NCI-H69 (cell line): ENCODE data around the gene USP17L11.
"Not testable (repeated sequence)": the region's sequence is repeated elsewhere in the genome, so short reads cannot be mapped to it uniquely, and the experiment has no call there.

Experiments
- DNase-seq: peaks from one replicate; lab custom pipeline; 2025; lab: John Stamatoyannopoulos, UW

USP17L11 gene, protein sequence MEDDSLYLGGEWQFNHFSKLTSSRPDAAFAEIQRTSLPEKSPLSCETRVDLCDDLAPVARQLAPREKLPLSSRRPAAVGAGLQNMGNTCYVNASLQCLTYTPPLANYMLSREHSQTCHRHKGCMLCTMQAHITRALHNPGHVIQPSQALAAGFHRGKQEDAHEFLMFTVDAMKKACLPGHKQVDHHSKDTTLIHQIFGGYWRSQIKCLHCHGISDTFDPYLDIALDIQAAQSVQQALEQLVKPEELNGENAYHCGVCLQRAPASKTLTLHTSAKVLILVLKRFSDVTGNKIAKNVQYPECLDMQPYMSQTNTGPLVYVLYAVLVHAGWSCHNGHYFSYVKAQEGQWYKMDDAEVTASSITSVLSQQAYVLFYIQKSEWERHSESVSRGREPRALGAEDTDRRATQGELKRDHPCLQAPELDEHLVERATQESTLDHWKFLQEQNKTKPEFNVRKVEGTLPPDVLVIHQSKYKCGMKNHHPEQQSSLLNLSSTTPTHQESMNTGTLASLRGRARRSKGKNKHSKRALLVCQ

DNA sequence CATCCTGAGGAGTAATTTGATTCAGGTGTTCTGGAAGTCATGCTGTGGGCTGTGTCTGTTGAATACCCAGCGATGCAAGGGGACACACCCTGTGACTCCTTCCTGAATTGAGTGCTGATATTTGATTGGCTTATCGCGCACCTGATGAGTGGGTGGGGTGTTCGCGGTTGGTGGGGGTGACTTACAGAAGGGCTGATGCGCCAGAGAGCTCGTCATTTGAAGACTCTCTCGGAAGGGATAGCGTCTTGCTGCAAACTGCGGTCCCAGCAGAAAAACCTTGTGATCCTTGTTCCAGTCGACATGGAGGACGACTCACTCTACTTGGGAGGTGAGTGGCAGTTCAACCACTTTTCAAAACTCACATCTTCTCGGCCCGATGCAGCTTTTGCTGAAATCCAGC lies at the start of gene USP17L11:
USP17L11 (plus strand) TSS at position 301 of the 400 bp plus-strand sequence; CDS start at position 301, 0 bp downstream.
- not testable (repeated sequence) for DNase-seq

- DNase-seq = not testable (repeated sequence)
Measured at GRCh38 chr4:9165990-9166389, 49.2 kb upstream of the USP17L11 start.

GRCh38 chr4:9169791-9170459 lies 45.3 kb upstream of the USP17L11 start, which contains the start of gene FAM90A26:
Gene FAM90A26, plus strand, starts transcription at chr4:9170409. Its CDS starts 2,764 bp downstream, at chr4:9173173.
- DNase-seq = not testable (repeated sequence)

DNA sequence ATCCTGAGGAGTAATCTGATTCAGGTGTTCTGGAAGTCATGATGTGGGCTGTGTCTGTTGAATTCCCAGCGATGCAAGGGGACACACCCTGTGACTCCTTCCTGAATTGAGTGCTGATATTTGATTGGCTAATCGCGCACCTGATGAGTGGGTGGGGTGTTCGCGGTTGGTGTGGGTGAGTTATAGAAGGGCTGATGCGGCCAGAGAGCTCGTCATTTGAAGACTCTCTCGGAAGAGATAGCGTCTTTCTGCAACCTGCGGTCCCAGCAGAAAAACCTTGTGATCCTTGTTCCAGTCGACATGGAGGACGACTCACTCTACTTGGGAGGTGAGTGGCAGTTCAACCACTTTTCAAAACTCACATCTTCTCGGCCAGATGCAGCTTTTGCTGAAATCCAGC lies 4.8 kb upstream of the USP17L11 start, which contains the start of gene USP17L10:
USP17L10 (plus strand) TSS at position 301 of the 400 bp plus-strand sequence; CDS start at position 301, 0 bp downstream.
- not testable (repeated sequence) for DNase-seq

DNA sequence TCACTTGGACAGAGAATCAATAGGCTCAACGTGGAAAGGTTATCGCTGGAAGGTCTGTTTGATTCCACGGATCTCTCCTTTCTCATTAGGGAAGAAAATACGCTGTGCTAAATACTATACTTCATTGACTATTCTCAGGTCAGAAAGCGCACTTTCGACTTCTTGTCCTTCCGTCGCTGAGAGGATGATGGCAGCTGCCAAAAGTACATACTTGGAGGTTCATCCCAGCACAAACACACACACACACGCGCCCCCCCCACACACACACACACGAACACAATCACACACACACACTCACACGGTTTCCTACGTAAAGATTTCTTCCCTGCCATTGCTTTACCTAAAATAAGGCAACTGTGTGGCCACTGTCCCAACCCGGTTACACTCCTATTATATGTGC lies 504 bp upstream of the USP17L11 start:
- DNase-seq = not testable (repeated sequence)

DNA sequence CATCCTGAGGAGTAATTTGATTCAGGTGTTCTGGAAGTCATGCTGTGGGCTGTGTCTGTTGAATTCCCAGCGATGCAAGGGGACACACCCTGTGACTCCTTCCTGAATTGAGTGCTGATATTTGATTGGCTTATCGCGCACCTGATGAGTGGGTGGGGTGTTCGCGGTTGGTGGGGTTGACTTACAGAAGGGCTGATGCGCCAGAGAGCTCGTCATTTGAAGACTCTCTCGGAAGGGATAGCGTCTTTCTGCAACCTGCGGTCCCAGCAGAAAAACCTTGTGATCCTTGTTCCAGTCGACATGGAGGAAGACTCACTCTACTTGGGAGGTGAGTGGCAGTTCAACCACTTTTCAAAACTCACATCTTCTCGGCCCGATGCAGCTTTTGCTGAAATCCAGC lies 4.6 kb downstream of the USP17L11 start, which contains the start of gene USP17L12:
USP17L12 (plus strand) TSS at position 301 of the 400 bp plus-strand sequence; CDS start at position 301, 0 bp downstream.
- DNase-seq = not testable (repeated sequence)

DNA sequence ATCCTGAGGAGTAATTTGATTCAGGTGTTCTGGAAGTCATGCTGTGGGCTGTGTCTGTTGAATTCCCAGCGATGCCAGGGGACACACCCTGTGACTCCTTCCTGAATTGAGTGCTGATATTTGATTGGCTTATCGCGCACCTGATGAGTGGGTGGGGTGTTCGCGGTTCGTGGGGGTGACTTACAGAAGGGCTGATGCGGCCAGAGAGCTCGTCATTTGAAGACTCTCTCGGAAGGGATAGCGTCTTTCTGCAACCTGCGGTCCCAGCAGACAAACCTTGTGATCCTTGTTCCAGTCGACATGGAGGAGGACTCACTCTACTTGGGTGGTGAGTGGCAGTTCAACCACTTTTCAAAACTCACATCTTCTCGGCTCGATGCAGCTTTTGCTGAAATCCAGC lies 9.4 kb downstream of the USP17L11 start, which contains the start of gene USP17L13:
USP17L13 (plus strand) TSS at position 301 of the 400 bp plus-strand sequence; CDS start at position 301, 0 bp downstream.
- not testable (repeated sequence) for DNase-seq

DNA sequence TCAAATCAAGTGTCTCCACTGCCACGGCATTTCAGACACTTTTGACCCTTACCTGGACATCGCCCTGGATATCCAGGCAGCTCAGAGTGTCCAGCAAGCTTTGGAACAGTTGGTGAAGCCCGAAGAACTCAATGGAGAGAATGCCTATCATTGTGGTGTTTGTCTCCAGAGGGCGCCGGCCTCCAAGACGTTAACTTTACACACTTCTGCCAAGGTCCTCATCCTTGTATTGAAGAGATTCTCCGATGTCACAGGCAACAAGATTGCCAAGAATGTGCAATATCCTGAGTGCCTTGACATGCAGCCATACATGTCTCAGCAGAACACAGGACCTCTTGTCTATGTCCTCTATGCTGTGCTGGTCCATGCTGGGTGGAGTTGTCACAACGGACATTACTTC lies 15.0 kb downstream of the USP17L11 start:
- DNase-seq = not testable (repeated sequence)

- not testable (repeated sequence) for DNase-seq
Measured at GRCh38 chr4:9234085-9234484, 18.9 kb downstream of the USP17L11 start, which contains the start of gene USP17L15. Gene USP17L15, plus strand, starts transcription at chr4:9234385. Its CDS starts 0 bp downstream, at chr4:9234385.

DNA sequence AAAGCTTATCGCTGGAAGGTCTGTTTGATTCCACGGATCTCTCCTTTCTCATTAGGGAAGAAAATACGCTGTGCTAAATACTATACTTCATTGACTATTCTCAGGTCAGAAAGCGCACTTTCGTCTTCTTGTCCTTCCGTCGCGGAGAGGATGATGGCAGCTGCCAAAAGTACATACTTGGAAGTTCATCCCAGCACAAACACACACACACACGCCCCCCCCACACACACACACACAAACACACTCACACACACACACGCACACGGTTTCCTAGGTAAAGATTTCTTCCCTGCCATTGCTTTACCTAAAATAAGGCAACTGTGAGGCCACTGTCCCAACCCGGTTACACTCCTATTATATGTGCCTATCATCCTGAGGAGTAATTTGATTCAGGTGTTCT lies 23.3 kb downstream of the USP17L11 start:
- DNase-seq = not testable (repeated sequence)

DNA sequence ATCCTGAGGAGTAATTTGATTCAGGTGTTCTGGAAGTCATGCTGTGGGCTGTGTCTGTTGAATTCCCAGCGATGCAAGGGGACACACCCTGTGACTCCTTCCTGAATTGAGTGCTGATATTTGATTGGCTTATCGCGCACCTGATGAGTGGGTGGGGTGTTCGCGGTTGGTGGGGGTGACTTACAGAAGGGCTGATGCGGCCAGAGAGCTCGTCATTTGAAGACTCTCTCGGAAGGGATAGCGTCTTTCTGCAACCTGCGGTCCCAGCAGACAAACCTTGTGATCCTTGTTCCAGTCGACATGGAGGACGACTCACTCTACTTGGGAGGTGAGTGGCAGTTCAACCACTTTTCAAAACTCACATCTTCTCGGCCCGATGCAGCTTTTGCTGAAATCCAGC lies 28.4 kb downstream of the USP17L11 start, which contains the start of gene USP17L17:
USP17L17 (plus strand) TSS at position 301 of the 400 bp plus-strand sequence; CDS start at position 301, 0 bp downstream.
- DNase-seq = not testable (repeated sequence)

- DNase-seq = not testable (repeated sequence)
Measured at GRCh38 chr4:9247953-9248680, 32.9 kb downstream of the USP17L11 start, which contains the start of gene USP17L18. Gene USP17L18, plus strand, starts transcription at chr4:9248630. Its CDS starts 0 bp downstream, at chr4:9248630.

DNA sequence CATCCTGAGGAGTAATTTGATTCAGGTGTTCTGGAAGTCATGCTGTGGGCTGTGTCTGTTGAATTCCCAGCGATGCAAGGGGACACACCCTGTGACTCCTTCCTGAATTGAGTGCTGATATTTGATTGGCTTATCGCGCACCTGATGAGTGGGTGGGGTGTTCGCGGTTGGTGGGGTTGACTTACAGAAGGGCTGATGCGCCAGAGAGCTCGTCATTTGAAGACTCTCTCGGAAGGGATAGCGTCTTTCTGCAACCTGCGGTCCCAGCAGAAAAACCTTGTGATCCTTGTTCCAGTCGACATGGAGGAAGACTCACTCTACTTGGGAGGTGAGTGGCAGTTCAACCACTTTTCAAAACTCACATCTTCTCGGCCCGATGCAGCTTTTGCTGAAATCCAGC lies 37.9 kb downstream of the USP17L11 start, which contains the start of gene USP17L19:
USP17L19 (plus strand) TSS at position 301 of the 400 bp plus-strand sequence; CDS start at position 301, 0 bp downstream.
- not testable (repeated sequence) for DNase-seq

GRCh38 chr4:9257824-9258223 lies 42.6 kb downstream of the USP17L11 start, which contains the start of gene USP17L20:
Gene USP17L20, plus strand, starts transcription at chr4:9258124. Its CDS starts 0 bp downstream, at chr4:9258124.
- not testable (repeated sequence) for DNase-seq

- not testable (repeated sequence) for DNase-seq
Measured at GRCh38 chr4:9262572-9262971, 47.4 kb downstream of the USP17L11 start, which contains the start of gene USP17L21. Gene USP17L21, plus strand, starts transcription at chr4:9262872. Its CDS starts 0 bp downstream, at chr4:9262872.
